GM12878 (cell line): ENCODE results near the gene SCRN1. TPM values are rescaled to one million over a fixed set of nuclear protein-coding genes. Genes with fewer than 3 reads are reported as not detected.

ENCODE experiments used
- GATAD2B ChIP-seq: fragments of 450-650 bp; conservative IDR thresholded peaks from 2 replicates; pipeline ENCODE4 v1.6.1; 2017; ENCODE audit warnings: low read depth, mild to moderate bottlenecking, moderate library complexity
- HCFC1 ChIP-seq: fragments of 150-350 bp; IDR thresholded peaks from 2 replicates; pipeline ENCODE4 v1.6.1; 2014; ENCODE audit warnings: low read length
- JUNB ChIP-seq: IDR thresholded peaks from 2 replicates; pipeline ENCODE4 v1.6.1; 2016; ENCODE audit warnings: antibody characterized with exemption, mild to moderate bottlenecking
- SMARCA5 ChIP-seq: fragments of 450-650 bp; IDR thresholded peaks from 2 replicates; pipeline ENCODE4 v1.6.1; 2017; ENCODE audit warnings: mild to moderate bottlenecking
- SREBF2 ChIP-seq: IDR thresholded peaks from 2 replicates; pipeline ENCODE4 v1.6.1; 2012; ENCODE audit warnings: mild to moderate bottlenecking, low read length
- TARDBP ChIP-seq: IDR thresholded peaks from 2 replicates; pipeline ENCODE4 v1.6.1; 2016; ENCODE audit warnings: borderline replicate concordance
- TCF3 ChIP-seq: IDR thresholded peaks from 2 replicates; pipeline ENCODE4 v1.6.1; 2012; ENCODE audit warnings: low read depth, mild to moderate bottlenecking, low read length, borderline replicate concordance; ENCODE audit not compliant: insufficient read depth
- ZBTB40 ChIP-seq: fragments of 450-650 bp; IDR thresholded peaks from 2 replicates; pipeline ENCODE4 v1.6.1; 2016; ENCODE audit warnings: mild to moderate bottlenecking, moderate library complexity, borderline replicate concordance
- polyA plus RNA-seq, 11 experiments: library from polyadenylated mRNA; depleted of rRNA in 4 of 11; unstranded in 6 of 11; stranded (reverse) in 5 of 11; fragments of >200 nt; fragmentation: Nextera tagmentation in 4 of 11; fragmentation: Illumina TruSeq in 1 of 11; extraction: Ambion mirVana in 4 of 11; extraction: Trizol in 1 of 11; gene quantifications; 1 replicate in 1 of 11; 2 replicates in 10 of 11; pipeline versions ENCODE4 v1.2.1 to v1.2.3, GENCODE V29; 2011 to 2016; ENCODE audit warnings: inconsistent platforms in 2 of 11, missing spikeins in 2 of 11, low read depth in 1 of 11
- total RNA-seq, 4 experiments: library from RNA; depleted of rRNA in 3 of 4; stranded (reverse); fragments of >200 nt in 3 of 4; fragmentation: Illumina TruSeq in 1 of 4; extraction: Trizol in 1 of 4; gene quantifications; 2 replicates each; pipeline versions ENCODE4 v1.2.1 to v1.2.3, GENCODE V29; 2013 to 2021
- TF ChIP-seq, protein P1 (sequence below): fragments of 450-650 bp; IDR thresholded peaks from 2 replicates; pipeline ENCODE4 v1.6.1; 2016; ENCODE audit warnings: mild to moderate bottlenecking

The SCRN1 gene
- total and polyA plus RNA-seq, 10 of the 15 experiments (the other 5 are each of a cell fraction or from before 2014, with no cell fraction given): 11.1 to 67.6 (median 41.7) TPM

- TF ChIP-seq ZBTB40: no peak
- no peak for TF ChIP-seq TCF3
- TF ChIP-seq SMARCA5: no peak
- TF ChIP-seq, protein P1, sequence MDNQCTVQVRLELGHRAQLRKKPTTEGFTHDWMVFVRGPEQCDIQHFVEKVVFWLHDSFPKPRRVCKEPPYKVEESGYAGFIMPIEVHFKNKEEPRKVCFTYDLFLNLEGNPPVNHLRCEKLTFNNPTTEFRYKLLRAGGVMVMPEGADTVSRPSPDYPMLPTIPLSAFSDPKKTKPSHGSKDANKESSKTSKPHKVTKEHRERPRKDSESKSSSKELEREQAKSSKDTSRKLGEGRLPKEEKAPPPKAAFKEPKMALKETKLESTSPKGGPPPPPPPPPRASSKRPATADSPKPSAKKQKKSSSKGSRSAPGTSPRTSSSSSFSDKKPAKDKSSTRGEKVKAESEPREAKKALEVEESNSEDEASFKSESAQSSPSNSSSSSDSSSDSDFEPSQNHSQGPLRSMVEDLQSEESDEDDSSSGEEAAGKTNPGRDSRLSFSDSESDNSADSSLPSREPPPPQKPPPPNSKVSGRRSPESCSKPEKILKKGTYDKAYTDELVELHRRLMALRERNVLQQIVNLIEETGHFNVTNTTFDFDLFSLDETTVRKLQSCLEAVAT: no peak
- TF ChIP-seq GATAD2B: no peak
- no peak for TF ChIP-seq SREBF2
- TF ChIP-seq TARDBP: no peak
- TF ChIP-seq HCFC1: no peak
- no peak for TF ChIP-seq JUNB
These were observed 2.3 kb upstream of the SCRN1 start (continued) for GRCh38 chr7:29991937-29992336.
